ENCODE measurements around the gene SOX6.
"Not testable (repeated sequence)": the region's sequence is repeated elsewhere in the genome, so short reads cannot be mapped to it uniquely, and the experiment has no call there.

Gene SOX6

GRCh38 chr11:16097543-16097942 is 258.8 kb downstream of the SOX6 start:
- DNase-seq (ENCODE audit: low read depth in 2 of 2), result no peak

- DNase-seq (ENCODE audit: low read depth in 2 of 2), result no peak
Measured at GRCh38 chr11:16096336-16096735, 260.0 kb downstream of the SOX6 start.

GRCh38 chr11:16095756-16096155 is 260.6 kb downstream of the SOX6 start:
- DNase-seq (ENCODE audit: low read depth in 2 of 2), result no peak

GRCh38 chr11:16093889-16094653 is 262.3 kb downstream of the SOX6 start:
- DNase-seq (ENCODE audit: low read depth in 2 of 2), result no peak

GRCh38 chr11:16091862-16092261 is 264.5 kb downstream of the SOX6 start:
- no peak for DNase-seq (ENCODE audit: low read depth in 2 of 2)

GRCh38 chr11:16089481-16089880 is 266.9 kb downstream of the SOX6 start:
- DNase-seq (ENCODE audit: low read depth in 2 of 2), result no peak

GRCh38 chr11:16088774-16089173 is 267.6 kb downstream of the SOX6 start:
- DNase-seq (ENCODE audit: low read depth in 2 of 2), result no peak

GRCh38 chr11:16087886-16088285 is 268.5 kb downstream of the SOX6 start:
- no peak for DNase-seq (ENCODE audit: low read depth in 2 of 2)

- DNase-seq (ENCODE audit: low read depth in 2 of 2), result no peak
Measured at GRCh38 chr11:16086229-16086819, 270.0 kb downstream of the SOX6 start.

GRCh38 chr11:16082095-16083055 is 274.0 kb downstream of the SOX6 start:
- DNase-seq (ENCODE audit: low read depth in 2 of 2), result no peak

- no peak for DNase-seq (ENCODE audit: low read depth in 2 of 2)
Measured at GRCh38 chr11:16081382-16082094, 274.8 kb downstream of the SOX6 start.

GRCh38 chr11:16080688-16081381 is 275.5 kb downstream of the SOX6 start:
- DNase-seq (ENCODE audit: low read depth in 2 of 2), result no peak

GRCh38 chr11:16078936-16079335 is 277.4 kb downstream of the SOX6 start:
- DNase-seq (ENCODE audit: low read depth in 2 of 2), result no peak

- no peak for DNase-seq (ENCODE audit: low read depth in 2 of 2)
Measured at GRCh38 chr11:16070573-16070972, 285.8 kb downstream of the SOX6 start.

GRCh38 chr11:16067268-16067667 is 289.1 kb downstream of the SOX6 start:
- DNase-seq (ENCODE audit: low read depth in 2 of 2), result not testable (repeated sequence)

GRCh38 chr11:16059332-16059731 is 297.0 kb downstream of the SOX6 start:
- DNase-seq (ENCODE audit: low read depth in 2 of 2), result no peak

GRCh38 chr11:16058671-16059070 is 297.7 kb downstream of the SOX6 start:
- no peak for DNase-seq (ENCODE audit: low read depth in 2 of 2)

- no peak for DNase-seq (ENCODE audit: low read depth in 2 of 2)
Measured at GRCh38 chr11:16052750-16053149, 303.6 kb downstream of the SOX6 start.

GRCh38 chr11:16049611-16050010 is 306.7 kb downstream of the SOX6 start:
- DNase-seq (ENCODE audit: low read depth in 2 of 2), result no peak

GRCh38 chr11:16047073-16047472 is 309.3 kb downstream of the SOX6 start:
- DNase-seq (ENCODE audit: low read depth in 2 of 2), result no peak

GRCh38 chr11:16043617-16044016 is 312.7 kb downstream of the SOX6 start:
- DNase-seq (ENCODE audit: low read depth in 2 of 2), result no peak
